Body of pancreas (tissue), 4 donors: ENCODE data around the gene SNX5. TPM values are rescaled to one million over a fixed set of nuclear protein-coding genes. Genes with fewer than 3 reads are reported as not detected.

ENCODE experiments used
- ATAC-seq: fragments of 150-250 bp; one replicate; pipeline ENCODE4 v1.9.1; 2016
- DNase-seq, 4 donors: peaks; one replicate each; pipeline ENCODE4 v3.0.0-alpha.2; 2019
- H3K27ac ChIP-seq, 4 donors: fragments of 200-600 bp; sonication (generic); 1 replicate in 3 of 4; 2 replicates in 1 of 4; pipeline versions ENCODE4 v1.5.1 to v1.6.1; 2016 to 2019; ENCODE audit warnings: mild to moderate bottlenecking in 1 of 4, mixed read lengths in 1 of 4, moderate library complexity in 1 of 4
- H3K27me3 ChIP-seq, 2 donors: fragments of 200-600 bp; sonication (generic); one replicate each; pipeline ENCODE4 v1.6.0; 2016; ENCODE audit warnings: mild to moderate bottlenecking in 1 of 2
- H3K36me3 ChIP-seq, 2 donors: fragments of 200-600 bp; sonication (generic); replicated peaks in 1 of 2; 2 replicates each; pipeline ENCODE4 v1.5.1; 2016; ENCODE audit warnings: low read depth in 2 of 2; ENCODE audit not compliant: insufficient read depth in 1 of 2
- H3K4me1 ChIP-seq: fragments of 200-600 bp; sonication (generic); one replicate; pipeline ENCODE4 v1.6.0; 2016
- H3K4me3 ChIP-seq, 2 donors: fragments of 200-600 bp; sonication (generic); 1 replicate in 1 of 2; 2 replicates in 1 of 2; pipeline ENCODE4 v1.5.1; 2016 to 2019
- H3K9me3 ChIP-seq, 3 donors: fragments of 200-600 bp; sonication (generic); 1 replicate in 2 of 3; 2 replicates in 1 of 3; pipeline ENCODE4 v1.5.1; 2016
- CTCF ChIP-seq, 7 experiments: fragments of 450-650 bp in 4 of 7; fragments of 200-600 bp in 3 of 7; sonication (generic) in 3 of 7; IDR thresholded peaks; one replicate each; pipeline ENCODE4 v1.5.1; 2016 to 2019; ENCODE audit warnings: antibody characterized with exemption in 7 of 7
- POLR2A ChIP-seq, 3 donors: fragments of 450-650 bp; IDR thresholded peaks; one replicate each; pipeline ENCODE4 v1.6.1; 2016; ENCODE audit warnings: antibody characterized with exemption in 3 of 3, mild to moderate bottlenecking in 2 of 3
- WGBS, 2 donors: methylation state at CpG; one replicate each; pipeline ENCODE4 v1.1.5; 2017; 5-methylcytosine and 5-hydroxymethylcytosine counted together
- intact Hi-C: fragments of 100-400 bp; cut with DNase I; formaldehyde crosslinking; loops from one replicate; pipeline ENCODE4 v1.15.1; 2023
- total RNA-seq, 2 donors: library from RNA; depleted of rRNA; stranded (reverse); fragments of >200 nt; gene quantifications; one replicate each; pipeline ENCODE4 v1.1.0, GENCODE V29; 2016

The SNX5 gene
- total RNA-seq = 10 to 100 TPM; 61.3 to 84.3 TPM

DNA sequence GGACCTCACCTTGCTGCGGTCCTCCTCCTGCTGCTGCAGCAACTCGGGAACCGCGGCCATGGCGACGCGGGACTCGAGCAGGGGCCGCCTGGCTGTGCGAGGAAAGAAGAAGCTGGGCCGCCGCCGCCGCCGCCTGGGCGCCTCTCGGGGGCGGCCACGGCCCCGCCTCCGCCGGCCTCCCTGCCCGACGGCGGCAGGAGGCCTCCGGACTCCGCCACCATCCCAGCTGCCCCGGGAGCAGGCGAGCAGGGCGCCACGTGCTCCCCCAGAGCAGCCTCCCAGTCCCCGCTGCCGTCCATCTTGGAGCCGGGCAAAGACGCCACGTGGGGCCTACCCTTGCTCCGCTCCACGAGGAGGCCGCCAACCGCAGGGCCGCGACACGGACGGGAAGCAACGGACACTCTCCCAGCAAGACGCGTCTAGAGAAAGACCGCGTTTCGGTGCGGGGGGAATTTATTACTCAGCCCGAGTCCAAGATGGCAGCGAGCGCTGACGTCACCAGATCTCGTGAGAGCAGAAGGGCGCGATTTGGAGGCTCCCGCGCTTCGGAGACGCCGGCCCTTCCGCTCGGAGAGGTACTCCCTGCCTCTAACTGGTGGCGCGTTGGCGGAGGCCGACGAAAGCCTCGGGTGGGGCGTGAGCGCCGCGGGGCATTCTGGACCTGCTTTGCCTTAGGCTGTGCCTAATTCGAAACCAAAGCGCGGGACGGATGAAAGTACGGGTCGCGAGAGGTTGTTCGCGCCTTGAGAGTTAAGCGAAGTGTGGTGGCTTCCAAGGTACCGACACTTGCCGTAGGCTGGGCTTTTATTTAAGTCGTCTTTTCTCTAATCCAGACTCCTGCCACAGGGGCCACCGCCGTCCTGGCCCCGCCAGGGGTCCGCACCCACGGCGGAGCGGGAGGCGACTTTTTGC is at the start of gene SNX5, which contains the start of gene MGME1:
Gene SNX5, minus strand, starts transcription at position 429 of the 912 bp plus-strand sequence. Its CDS starts 369 bp downstream, at position 60.
Gene MGME1, plus strand, starts transcription at position 653 of the 912 bp plus-strand sequence. CDS start 842 bp downstream, outside the sequence.
- peak; percentile 96 for ATAC-seq
- TF ChIP-seq CTCF (IDR thresholded peaks at IDR 0.05) (peak in 1 of 7 experiments; percentile 1), POLR2A (IDR thresholded peaks at IDR 0.05) (peak; percentile 42 to 60 (median 55))
- peak; percentile 98 to 99 (median 99) for DNase-seq
- no peaks in the 10 kb centered on the region for H3K36me3 ChIP-seq
- 1% methylated on average over 40 to 88 of the region's 96 CpGs for whole genome bisulfite sequencing, 2 donors
- intact Hi-C loops = no loop called here
- H3K4me1 ChIP-seq = peaks cover 69% of the 10 kb centered on the region
- H3K4me3 ChIP-seq = peak within 1 kb of the TSS; percentile 77 to 96
- no peaks in the 10 kb centered on the region for H3K27me3 ChIP-seq
- H3K9me3 ChIP-seq = no peaks in the 10 kb centered on the region
- peak within 1 kb of the TSS; percentile 86 to 99 (median 97) for H3K27ac ChIP-seq

- 91 to 92% methylated on average over 10 of the region's 10 CpGs for WGBS, 2 donors
- DNase-seq (no peak), ATAC-seq (no peak)
- intact Hi-C loops = no loop called here
- H3K36me3 ChIP-seq = peaks cover 0 to 4% of the 10 kb centered on the region in 2 donors
- H3K27me3 ChIP-seq = no peaks in the 10 kb centered on the region
- no peaks in the 10 kb centered on the region for H3K9me3 ChIP-seq
- no peak overlapping the region for H3K4me3 ChIP-seq
- H3K27ac ChIP-seq = no peak overlapping the region
- H3K4me1 ChIP-seq = no peaks in the 10 kb centered on the region
- no peak for TF ChIP-seq CTCF (IDR thresholded peaks at IDR 0.05)
- TF ChIP-seq POLR2A (IDR thresholded peaks at IDR 0.05) = no peak
Observed at GRCh38 chr20:18018100-18018499, 49.5 kb upstream of the SNX5 start.

DNA sequence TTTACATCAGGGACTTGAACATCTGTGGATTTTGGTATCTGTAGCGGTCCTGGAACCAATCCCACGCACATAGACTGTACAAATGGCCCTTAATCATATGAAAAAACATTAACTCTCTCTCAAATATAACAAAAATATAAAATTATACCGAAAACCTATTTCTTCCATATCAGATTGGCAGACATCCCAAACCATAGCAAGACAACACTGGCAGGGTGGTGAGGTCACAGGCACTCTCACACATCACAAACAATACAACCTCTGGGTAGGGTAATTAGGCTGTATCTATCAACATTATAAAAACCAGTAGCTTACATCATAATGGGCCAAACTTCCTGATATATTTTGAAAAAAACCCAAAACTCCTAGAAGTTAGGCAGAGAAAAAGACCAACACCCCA is 48.2 kb upstream of the SNX5 start:
- TF ChIP-seq POLR2A (IDR thresholded peaks at IDR 0.05) (no peak), CTCF (IDR thresholded peaks at IDR 0.05) (no peak)
- ATAC-seq = no peak
- Histone ChIP-seq H3K4me1 (no peaks in the 10 kb centered on the region), H3K4me3 (no peak overlapping the region), H3K36me3 (no peaks in the 10 kb centered on the region), H3K9me3 (no peaks in the 10 kb centered on the region), H3K27ac (no peak overlapping the region), H3K27me3 (no peaks in the 10 kb centered on the region)
- intact Hi-C loops = no loop called here
- WGBS, 2 donors = 68 to 77% methylated on average over 3 of the region's 3 CpGs
- no peak for DNase-seq

DNA sequence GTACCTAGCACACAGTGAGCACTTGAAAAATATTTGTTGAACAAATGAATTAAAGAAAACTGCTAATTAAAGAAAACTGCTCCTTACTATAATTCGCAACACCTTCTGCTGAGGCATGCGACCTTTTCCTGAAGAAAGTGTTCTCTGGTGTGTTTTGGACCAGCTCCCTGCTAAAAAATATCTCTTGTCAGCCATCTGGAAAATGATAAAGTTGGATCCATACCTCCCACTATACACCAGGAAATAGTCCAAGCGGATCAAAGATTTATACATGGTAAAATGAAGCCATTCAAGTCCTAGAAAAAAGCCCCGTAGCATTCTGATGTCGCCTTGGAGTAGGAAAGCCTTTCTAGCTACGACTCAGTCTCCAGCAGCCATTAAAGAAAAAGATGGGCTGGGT is 45.8 kb upstream of the SNX5 start:
- intact Hi-C loops = no loop called here
- no peaks in the 10 kb centered on the region for H3K36me3 ChIP-seq
- ATAC-seq (no peak), DNase-seq (no peak)
- no peaks in the 10 kb centered on the region for H3K9me3 ChIP-seq
- no peak overlapping the region for H3K4me3 ChIP-seq
- no peaks in the 10 kb centered on the region for H3K27me3 ChIP-seq
- H3K27ac ChIP-seq = no peak overlapping the region
- WGBS, 2 donors = 91 to 94% methylated on average over 6 of the region's 6 CpGs
- no peaks in the 10 kb centered on the region for H3K4me1 ChIP-seq
- no peak for TF ChIP-seq POLR2A (IDR thresholded peaks at IDR 0.05)
- no peak for TF ChIP-seq CTCF (IDR thresholded peaks at IDR 0.05)
